Endodermal cell (in vitro differentiated cells): ENCODE results near the gene MBP. TPM values are rescaled to one million over a fixed set of nuclear protein-coding genes. Genes with fewer than 3 reads are reported as not detected.

Experiments
- DNase-seq: peaks from one replicate; pipeline ENCODE4 v3.0.0-alpha.2; 2017
- H3K27ac ChIP-seq: 2 replicates; pipeline ENCODE4 v1.5.1; 2013; ENCODE audit warnings: mild to moderate bottlenecking, low read depth, low read length, moderate library complexity
- H3K27me3 ChIP-seq: 2 replicates; pipeline ENCODE4 v1.6.1; 2013; ENCODE audit warnings: mild to moderate bottlenecking, low read length, moderate library complexity; ENCODE audit not compliant: insufficient read depth, control insufficient read depth, poor library complexity, severe bottlenecking
- H3K36me3 ChIP-seq: 2 replicates; pipeline ENCODE4 v1.7.0; 2013; ENCODE audit warnings: mild to moderate bottlenecking, low read length, moderate library complexity; ENCODE audit not compliant: control insufficient read depth, insufficient read depth
- H3K4me1 ChIP-seq: one replicate; pipeline ENCODE4 v1.7.0; 2013; ENCODE audit warnings: low read length; ENCODE audit not compliant: control insufficient read depth, insufficient read depth
- H3K4me3 ChIP-seq: 2 replicates; pipeline ENCODE4 v1.5.1; 2013; ENCODE audit warnings: mild to moderate bottlenecking, low read length, moderate library complexity
- H3K9ac ChIP-seq: 2 replicates; pipeline ENCODE4 v1.6.1; 2013; ENCODE audit warnings: mild to moderate bottlenecking, low read length, moderate library complexity; ENCODE audit not compliant: poor library complexity, severe bottlenecking; ENCODE audit errors: extremely low read depth
- H3K9me3 ChIP-seq: 2 replicates; pipeline ENCODE4 v1.6.1; 2013; ENCODE audit warnings: mild to moderate bottlenecking, low read length, moderate library complexity; ENCODE audit not compliant: control insufficient read depth
- H3K27ac Mint-ChIP-seq: 2 replicates; pipeline ENCODE4 v1.8.0; 2020; ENCODE audit warnings: mixed read lengths
- H3K27me3 Mint-ChIP-seq: 2 replicates; pipeline ENCODE4 v1.8.0; 2021; ENCODE audit warnings: mild to moderate bottlenecking, mixed read lengths; ENCODE audit not compliant: insufficient read depth
- H3K36me3 Mint-ChIP-seq: 2 replicates; pipeline ENCODE4 v1.8.0; 2020; ENCODE audit warnings: low read depth, mixed read lengths
- H3K4me1 Mint-ChIP-seq: 2 replicates; pipeline ENCODE4 v1.8.0; 2020; ENCODE audit warnings: mixed read lengths
- H3K4me3 Mint-ChIP-seq: 2 replicates; pipeline ENCODE4 v1.8.0; 2020; ENCODE audit warnings: mild to moderate bottlenecking, moderate library complexity, mixed read lengths
- H3K9me3 Mint-ChIP-seq: 2 replicates; pipeline ENCODE4 v1.8.0; 2020; ENCODE audit warnings: mild to moderate bottlenecking, mixed read lengths
- WGBS, 2 experiments: methylation state at CpG; one replicate each; pipeline versions ENCODE4 v1.1.5 to v1.1.7; 2013; ENCODE audit warnings: missing lambda C conversion rate in 2 of 2, mixed read lengths in 1 of 2; ENCODE audit not compliant: insufficient coverage in 1 of 2, insufficient read length in 1 of 2; 5-methylcytosine and 5-hydroxymethylcytosine counted together
- total RNA-seq, 2 donors: library from RNA; stranded (reverse); fragmentation: NEBNext Ultra II Directional in 1 of 2; extraction: Animal tissue kit (Norgen Biotek cat#: 25700) in 1 of 2; gene quantifications; 2 replicates in 1 of 2; 3 replicates in 1 of 2; pipeline ENCODE4 v1.2.1, GENCODE V29; 2021
- TF ChIP-seq, protein P1 (sequence below): fragments of 200-600 bp; sonication (generic); conservative IDR thresholded peaks from 2 replicates; pipeline ENCODE4 v1.5.0; 2021; ENCODE audit warnings: antibody characterized with exemption, mild to moderate bottlenecking

MBP gene
- total RNA-seq, 2 donors from 2014 or later: 16.3 to 19.0 TPM

DNA sequence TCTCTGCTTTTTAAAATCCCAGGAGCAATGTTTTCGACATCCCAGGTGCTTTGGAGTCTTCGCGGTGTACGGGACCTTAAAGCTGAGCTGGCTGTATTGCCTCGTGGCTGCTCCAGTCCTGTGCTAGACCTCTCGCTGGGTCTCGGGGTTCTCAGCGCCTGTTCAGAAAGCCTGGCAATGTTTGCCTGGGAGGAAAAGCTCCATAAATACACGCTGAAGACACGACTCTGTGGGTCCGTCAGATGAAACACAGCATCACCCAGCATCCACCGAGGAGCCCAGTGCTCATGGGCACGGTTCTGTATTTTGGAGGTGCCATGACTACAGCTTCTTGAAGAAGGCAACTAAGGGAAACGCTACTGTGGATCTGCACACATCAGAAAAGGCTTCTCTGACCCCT is 21.6 kb downstream of the MBP start:
- Mint-ChIP-seq H3K36me3 (peaks cover 3% of the 10 kb centered on the region), H3K27me3 (no peaks in the 10 kb centered on the region), H3K27ac (no peak overlapping the region), H3K4me1 (peaks cover 45% of the 10 kb centered on the region), H3K4me3 (no peak overlapping the region), H3K9me3 (no peaks in the 10 kb centered on the region)
- Histone ChIP-seq H3K27ac (no peak overlapping the region), H3K36me3 (no peaks in the 10 kb centered on the region), H3K9ac (no peak overlapping the region), H3K4me1 (peaks cover 14% of the 10 kb centered on the region), H3K9me3 (no peaks in the 10 kb centered on the region), H3K27me3 (no peaks in the 10 kb centered on the region), H3K4me3 (no peak overlapping the region)
- TF ChIP-seq, protein P1, sequence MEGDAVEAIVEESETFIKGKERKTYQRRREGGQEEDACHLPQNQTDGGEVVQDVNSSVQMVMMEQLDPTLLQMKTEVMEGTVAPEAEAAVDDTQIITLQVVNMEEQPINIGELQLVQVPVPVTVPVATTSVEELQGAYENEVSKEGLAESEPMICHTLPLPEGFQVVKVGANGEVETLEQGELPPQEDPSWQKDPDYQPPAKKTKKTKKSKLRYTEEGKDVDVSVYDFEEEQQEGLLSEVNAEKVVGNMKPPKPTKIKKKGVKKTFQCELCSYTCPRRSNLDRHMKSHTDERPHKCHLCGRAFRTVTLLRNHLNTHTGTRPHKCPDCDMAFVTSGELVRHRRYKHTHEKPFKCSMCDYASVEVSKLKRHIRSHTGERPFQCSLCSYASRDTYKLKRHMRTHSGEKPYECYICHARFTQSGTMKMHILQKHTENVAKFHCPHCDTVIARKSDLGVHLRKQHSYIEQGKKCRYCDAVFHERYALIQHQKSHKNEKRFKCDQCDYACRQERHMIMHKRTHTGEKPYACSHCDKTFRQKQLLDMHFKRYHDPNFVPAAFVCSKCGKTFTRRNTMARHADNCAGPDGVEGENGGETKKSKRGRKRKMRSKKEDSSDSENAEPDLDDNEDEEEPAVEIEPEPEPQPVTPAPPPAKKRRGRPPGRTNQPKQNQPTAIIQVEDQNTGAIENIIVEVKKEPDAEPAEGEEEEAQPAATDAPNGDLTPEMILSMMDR: no peak
- WGBS, 2 experiments: 93 to 94% methylated on average over 14 of the region's 14 CpGs
- peak; percentile 32 for DNase-seq

DNA sequence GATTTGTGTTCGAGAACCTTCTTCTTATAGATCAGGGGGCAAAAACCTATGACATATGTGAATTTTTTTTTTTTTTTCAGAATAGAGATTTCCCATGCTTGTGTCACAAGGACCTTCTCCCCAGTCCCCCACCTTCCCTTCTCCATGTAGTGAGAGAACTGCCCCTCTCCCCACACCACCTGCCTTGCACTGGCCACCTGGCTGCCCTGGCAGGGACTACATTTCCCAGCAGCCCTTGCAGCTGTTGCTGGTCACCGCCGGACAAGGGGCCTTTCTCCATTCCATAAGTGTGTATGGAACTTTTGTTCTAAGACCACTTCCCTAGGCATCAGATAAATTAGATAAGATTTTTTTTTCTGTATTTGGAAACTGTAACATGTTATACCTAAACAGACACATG is 22.2 kb downstream of the MBP start:
- Mint-ChIP-seq H3K27me3 (no peaks in the 10 kb centered on the region), H3K4me3 (no peak overlapping the region), H3K27ac (no peak overlapping the region), H3K9me3 (no peaks in the 10 kb centered on the region), H3K36me3 (peaks cover 3% of the 10 kb centered on the region), H3K4me1 (peaks cover 43% of the 10 kb centered on the region)
- Histone ChIP-seq H3K36me3 (no peaks in the 10 kb centered on the region), H3K4me1 (peaks cover 11% of the 10 kb centered on the region), H3K9me3 (no peaks in the 10 kb centered on the region), H3K27ac (no peak overlapping the region), H3K27me3 (no peaks in the 10 kb centered on the region), H3K9ac (no peak overlapping the region), H3K4me3 (no peak overlapping the region)
- DNase-seq: no peak
- TF ChIP-seq, protein P1: peak; percentile 43
- 100% methylated on average over 3 of the region's 3 CpGs; no CpG with 5 or more reads in 1 of the 2 experiments for WGBS, 2 experiments

DNA sequence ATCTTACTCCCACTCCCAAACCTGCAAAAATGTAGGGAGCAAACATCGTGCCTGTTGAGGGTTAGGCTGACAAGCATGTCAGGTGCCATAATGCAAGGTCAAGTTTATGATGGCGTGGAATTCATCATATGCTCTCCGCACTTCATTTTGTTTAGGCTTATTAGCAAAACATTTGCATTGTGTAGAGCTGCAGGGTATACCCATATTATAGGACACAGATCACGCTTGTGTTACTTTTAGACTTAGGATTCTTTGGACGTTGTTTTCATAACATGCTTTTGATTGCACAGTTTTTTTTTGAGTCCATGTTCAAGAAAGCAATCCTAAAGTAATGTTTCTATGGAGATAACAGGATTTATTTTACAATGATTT is 22.9 kb downstream of the MBP start:
- H3K4me1 ChIP-seq: peaks cover 4% of the 10 kb centered on the region

More for the DNA sequence above, 22.9 kb downstream of the MBP start:
- WGBS, 2 experiments: 89 to 98% methylated on average over 5 of the region's 5 CpGs
- H3K9ac ChIP-seq: no peak overlapping the region
- no peaks in the 10 kb centered on the region for H3K27me3 ChIP-seq
- DNase-seq: no peak
- no peaks in the 10 kb centered on the region for H3K9me3 Mint-ChIP-seq
- H3K4me3 ChIP-seq: no peak overlapping the region
- no peak overlapping the region for H3K27ac Mint-ChIP-seq
- no peak overlapping the region for H3K4me3 Mint-ChIP-seq
- H3K9me3 ChIP-seq: no peaks in the 10 kb centered on the region
- H3K36me3 Mint-ChIP-seq: peaks cover 7% of the 10 kb centered on the region
- H3K27ac ChIP-seq: no peak overlapping the region
- H3K36me3 ChIP-seq: no peaks in the 10 kb centered on the region
- peaks cover 36% of the 10 kb centered on the region for H3K4me1 Mint-ChIP-seq
- TF ChIP-seq, protein P1: no peak
- no peaks in the 10 kb centered on the region for H3K27me3 Mint-ChIP-seq
